Ecto neural progenitor cell (in vitro differentiated cells): ENCODE measurements around the gene ZNF318.
"Not testable (repeated sequence)": the region's sequence is repeated elsewhere in the genome, so short reads cannot be mapped to it uniquely, and the experiment has no call there.

ENCODE experiments used
- DNase-seq: peaks from one replicate; pipeline ENCODE4 v3.0.0-alpha.2; 2018; ENCODE audit warnings: low spot score

ZNF318 gene

DNA sequence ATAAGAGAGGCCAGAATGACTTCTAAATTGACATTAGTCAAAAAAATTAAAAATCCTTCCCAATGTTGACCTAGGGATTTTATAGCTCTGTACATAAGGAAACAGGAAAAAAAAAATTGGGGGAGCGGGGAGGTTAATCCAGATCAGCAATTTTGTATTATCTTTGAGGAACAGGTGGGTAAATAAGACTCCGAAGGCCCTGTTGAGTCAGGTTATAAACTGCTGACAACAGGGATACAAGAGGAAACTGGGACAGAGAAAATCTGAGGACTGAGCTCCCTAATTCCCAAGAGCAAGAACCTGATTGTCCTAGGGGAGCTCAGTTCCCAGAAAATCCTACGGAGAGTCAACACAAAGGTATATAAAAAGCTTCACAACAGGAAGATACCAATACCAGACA is 34.0 kb downstream of the ZNF318 start:
- no peak for DNase-seq

DNA sequence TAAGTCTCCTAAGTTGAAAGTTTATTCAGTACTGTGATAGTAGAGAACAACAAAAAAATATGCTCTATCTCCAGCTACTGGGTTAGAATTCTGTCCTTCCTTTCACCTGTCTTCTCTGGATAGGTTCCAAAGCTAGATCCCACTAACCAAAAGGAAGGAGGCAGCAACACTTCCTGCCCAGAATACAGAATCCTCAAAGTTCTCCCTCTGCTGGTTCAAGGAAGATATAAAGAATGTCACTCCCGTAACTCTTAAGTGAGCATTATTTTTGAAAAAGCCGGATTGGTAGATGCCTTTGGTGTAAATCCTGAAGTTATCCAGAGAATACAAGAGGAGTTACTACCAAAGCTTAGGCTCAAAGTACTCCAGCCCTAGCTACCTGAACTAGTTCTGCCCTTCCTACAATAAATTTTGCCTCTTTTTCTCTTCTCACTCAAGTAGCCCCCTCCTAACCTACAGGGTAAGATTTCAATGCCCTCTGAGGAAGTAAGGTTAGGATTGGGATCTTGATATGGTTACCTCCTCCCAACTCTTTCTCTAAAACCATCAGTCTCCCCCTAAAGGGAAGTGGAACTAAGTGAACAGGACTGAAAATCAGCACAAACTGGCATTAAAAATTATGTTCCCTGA is 34.9 kb downstream of the ZNF318 start:
- no peak for DNase-seq

DNA sequence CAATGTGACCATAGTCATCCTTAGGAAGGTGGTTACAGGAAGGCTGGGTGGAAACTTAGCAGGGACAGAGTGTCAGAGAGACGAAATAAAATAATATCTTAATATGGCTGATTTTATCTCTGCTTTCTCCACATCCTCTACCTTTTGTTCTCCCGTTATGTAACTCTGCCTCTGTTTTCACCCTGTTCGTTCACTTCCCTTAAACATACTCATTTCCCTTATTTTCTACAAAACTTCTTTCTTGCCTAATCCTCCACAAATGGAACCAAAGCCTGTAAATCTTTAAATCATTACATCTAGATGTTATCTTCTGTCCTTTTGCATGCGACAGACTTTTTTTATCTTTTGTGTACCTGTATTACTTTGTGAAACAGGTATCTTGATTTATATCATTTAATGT is 37.6 kb downstream of the ZNF318 start:
- no peak for DNase-seq

DNA sequence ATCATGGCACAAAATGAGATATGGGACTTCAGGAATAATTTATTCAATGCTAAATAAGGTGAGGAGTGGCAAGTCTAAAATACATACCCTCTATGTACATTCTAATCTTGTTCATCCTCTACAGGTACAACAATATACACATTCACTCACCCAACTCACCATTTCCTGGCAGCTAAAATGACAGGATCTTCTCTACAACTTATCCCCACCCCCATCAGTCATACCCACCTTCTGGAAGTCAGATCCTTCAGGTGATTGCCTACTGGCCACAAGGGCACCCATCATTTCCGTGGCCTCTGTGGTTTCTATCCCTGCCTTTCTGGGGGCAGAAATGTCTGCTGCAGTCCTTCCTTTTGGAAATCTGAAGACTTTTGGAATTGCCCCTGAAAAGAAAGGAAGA is 38.0 kb downstream of the ZNF318 start:
- DNase-seq: no peak

DNA sequence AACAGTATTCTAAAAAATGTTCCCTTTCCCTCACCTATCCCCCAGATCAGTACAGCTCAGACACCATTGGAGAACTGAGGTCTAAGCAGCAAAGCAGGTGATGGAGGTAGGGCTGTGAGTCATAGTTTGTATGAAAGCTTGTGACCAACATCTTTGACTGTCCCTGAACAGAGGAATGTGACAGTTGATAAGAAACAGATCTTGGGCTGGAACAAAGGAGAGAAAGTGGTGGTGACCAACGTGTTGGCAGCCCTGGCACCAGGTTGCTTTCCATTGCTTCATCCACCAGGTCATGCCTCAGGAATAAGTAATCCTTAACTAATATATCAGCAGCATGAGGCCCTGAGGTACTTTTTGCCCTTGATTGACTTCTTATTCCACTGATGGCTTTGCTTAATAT is 40.9 kb downstream of the ZNF318 start:
- no peak for DNase-seq

DNA sequence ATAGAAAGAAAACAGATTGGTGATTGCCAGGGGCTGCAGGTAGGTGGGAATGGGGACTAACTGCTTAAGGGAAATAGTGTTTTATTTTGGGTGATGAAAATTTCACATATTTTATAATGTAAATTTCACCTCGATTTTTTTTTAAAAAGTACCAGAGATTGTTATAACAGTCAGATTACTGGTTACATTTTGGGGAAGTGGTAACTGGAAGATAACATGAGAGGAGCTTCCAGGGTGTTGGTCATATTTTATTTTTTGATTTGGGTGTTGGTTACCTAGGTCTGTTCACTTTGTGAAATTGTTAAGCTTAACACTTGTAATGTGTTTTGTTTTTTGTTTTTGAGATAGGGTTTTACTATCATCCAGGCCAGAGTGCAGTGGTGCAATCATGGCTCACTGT is 43.6 kb downstream of the ZNF318 start:
- no peak for DNase-seq

DNA sequence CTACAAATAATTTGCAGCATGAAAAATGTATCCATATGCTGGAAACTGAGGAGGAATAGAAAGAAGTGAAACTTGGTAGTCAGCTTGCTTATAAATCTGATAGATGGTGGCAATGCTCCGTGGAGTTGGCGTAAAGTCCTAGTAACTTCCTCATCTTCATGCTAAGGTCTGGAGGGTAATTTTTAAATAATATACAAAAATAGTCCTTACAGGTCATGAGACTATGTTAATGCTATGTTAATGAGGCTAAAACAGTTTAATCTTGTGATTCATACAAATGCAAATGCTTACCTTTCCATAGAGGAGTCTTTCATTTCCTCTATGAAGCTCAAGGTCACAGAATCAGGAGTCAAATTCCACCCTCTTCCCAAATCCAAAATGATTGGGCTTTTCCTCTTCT is 51.4 kb downstream of the ZNF318 start:
- no peak for DNase-seq

DNA sequence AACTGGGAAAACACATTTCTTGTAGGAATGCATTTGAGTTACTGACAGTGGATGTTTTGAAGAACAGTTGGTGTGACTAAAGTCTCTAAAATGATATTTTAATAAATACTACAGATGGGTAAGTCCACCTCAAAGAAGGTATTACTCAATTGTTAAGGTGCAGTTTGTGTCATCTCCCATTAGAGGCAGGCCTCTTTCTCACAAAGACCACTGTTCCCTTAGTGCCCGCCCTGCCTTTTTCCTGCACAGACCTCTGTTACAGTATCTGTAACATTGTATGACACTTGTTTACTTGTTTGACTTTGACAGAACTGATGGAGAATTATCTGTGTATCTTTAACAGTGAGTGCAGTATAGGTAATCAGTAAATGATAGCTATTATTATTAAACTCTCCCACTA is 55.6 kb downstream of the ZNF318 start:
- DNase-seq: no peak

DNA sequence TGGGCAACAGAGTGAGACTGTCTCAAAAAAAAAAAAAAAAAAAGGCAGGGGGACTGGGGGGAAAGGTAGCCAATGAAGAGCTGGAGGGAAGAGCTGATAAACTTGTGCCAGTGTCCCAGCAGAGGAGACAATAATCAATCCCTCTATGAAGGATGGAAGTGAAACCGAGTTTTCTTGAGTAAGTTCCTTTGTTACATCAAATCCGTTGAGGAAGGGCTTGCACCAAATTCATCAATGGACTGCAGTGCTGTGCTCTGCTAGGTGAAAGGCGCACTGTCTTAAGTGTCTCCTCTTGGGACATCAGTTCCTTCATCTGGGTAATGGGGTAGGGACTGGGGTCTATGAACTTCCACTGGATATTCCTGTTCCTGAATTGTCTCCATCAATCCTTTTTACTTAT is 57.8 kb downstream of the ZNF318 start:
- no peak for DNase-seq

DNA sequence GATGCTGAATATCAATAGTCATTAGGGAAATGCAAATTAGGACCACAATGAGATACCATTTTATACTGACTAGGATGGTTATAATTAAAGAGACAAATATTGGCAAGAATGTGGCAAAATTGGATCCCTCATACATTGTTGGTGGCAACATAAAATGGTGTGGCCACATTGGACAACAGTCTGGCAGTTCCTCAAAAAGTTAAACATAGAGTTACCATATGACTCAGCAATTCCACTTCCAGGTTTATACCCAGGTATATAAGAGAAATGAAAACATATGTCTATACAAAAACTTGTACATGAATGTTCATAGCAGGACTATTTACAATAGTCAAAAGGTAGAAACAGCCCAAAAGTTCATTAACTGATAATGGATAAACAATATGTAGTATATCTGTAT is 58.8 kb downstream of the ZNF318 start:
- DNase-seq: no peak

DNA sequence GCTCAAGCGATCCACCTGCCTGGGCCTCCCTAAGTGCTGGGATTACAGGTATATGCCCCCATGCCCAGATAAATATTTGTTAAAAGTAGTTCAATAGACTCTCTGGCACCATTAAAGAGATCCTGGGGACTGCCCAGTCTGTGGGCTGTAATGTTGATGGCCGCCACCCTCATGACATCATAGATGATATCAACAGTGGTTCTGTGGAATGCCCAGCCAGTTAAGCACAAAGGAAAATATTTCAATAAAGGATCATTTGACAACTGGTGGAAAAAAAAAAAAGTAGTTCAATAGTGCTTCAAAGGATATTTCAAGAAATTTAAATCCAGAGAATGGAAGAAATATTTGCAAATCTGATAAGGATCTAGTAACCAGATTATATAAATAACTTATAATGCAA is 59.3 kb downstream of the ZNF318 start:
- no peak for DNase-seq

DNA sequence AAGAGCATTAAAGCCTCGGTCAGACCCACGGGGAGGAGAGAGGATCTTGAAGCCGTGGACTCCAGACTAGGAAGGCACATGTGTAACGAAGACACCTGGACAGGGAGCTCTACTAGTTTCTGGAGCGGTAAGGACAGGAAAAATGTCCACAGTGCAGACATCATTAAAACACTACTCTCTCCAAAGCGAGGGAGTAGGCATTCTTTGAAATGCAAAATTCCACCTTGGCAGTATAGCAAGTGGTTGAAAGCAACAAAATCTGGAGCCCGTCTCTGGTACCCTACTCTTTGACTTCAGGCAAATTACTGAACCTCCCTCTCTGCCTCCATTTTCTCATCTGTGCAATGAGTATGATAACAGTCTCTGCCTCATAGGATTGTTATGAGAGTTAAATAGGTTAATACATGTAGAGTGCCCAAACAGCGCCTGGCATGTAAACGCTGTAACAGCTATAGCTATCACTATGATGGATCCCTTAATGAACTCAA is 60.4 kb downstream of the ZNF318 start:
- DNase-seq: no peak

DNA sequence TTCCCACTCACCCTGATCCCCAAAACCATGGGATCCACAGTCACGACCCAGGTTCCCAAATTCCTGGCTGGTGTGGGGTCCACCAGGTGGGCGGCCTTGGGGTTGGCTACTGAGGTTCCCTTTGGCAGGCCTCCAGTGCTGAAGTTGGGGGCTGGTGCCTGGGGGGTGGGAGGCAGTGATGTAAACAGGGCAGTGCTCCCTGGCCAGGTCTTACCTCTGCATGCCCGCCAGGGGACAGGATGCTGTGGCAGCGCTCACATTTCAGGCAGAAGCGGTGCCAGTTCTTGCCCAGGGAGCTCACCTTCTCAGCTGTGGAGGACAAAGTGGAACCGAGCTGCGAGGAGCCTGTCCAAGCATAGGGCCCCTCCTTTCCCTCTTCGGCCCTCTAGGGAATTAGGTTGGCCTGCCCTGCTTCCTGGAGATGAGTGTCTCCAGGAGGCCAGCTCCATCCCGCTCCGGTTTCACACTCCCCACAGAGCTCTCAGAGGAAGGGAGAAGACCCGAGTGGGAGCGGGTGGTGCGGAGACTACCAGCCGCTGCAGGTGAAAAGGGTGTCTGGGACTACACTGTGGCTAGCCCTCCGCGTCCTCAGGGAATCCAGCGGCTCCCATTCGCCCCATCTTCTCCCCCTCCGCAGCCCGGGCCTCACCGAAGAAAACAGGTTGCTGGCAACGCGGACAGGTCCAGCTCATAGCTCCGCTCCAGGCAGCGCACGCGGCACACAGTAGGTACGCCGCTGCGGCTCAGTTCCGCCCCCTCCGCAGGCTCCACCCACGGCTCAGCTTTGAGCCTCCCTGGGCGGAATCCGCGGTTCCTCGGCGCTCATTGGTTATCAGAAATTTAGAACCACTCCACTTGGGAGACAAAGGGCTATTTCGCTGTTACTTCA is 61.1 kb downstream of the ZNF318 start, which contains the start of gene CRIP3:
Gene CRIP3, minus strand, starts transcription at position 726 of the 889 bp plus-strand sequence. Its CDS starts 34 bp downstream, at position 692.
- DNase-seq: peak; percentile 83

DNA sequence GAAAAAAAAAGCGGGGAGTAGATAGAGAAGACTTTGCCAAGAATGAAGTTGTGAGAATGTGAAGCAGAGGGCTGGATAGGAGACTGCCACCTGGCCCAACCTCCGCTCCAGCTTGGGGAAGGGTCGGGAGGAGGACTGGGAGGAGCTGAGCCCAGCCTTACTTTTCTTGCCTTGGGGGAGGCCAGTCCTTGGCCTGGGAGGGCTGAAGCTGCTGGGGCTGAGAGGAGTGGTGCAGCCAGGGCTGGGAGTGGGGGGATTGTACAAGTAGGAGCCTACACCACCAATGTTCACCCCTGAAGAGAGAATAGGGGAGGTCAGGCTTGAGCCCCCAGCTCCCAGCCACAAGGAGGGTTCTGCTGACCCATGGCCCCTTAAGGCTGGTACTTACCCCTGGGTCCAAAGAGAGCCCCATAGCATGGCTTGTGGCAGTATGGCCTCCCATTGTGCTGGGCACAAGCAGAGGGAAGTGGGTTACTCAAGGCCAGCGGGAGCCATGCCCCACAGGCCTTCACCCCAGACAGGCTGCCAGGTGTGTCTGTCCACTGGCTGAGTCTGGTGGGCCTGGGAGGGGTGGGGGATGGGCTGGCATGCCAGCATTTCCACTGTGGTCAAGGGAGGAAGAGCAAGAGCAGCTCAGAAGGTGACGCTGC is 61.9 kb downstream of the ZNF318 start:
- no peak for DNase-seq

DNA sequence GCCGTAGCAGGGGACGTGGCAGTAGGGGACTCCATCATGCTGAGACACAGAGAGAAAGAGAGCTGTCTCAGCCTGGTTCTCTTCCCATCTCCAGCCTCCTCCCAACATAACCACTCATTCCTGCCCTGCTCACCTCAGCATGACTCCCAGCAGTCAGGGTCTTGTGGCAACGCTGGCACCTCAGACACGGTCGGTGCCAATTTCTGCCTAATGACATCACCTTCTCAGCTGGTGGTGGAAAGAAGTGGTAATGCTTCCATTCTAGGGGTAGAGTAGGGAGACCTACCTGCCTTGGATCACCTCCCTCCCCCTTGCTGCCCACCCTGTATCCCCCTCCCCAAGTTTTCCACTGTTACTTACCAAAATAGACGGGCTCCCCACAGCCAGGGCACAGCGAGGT is 63.4 kb downstream of the ZNF318 start:
- DNase-seq: no peak

DNA sequence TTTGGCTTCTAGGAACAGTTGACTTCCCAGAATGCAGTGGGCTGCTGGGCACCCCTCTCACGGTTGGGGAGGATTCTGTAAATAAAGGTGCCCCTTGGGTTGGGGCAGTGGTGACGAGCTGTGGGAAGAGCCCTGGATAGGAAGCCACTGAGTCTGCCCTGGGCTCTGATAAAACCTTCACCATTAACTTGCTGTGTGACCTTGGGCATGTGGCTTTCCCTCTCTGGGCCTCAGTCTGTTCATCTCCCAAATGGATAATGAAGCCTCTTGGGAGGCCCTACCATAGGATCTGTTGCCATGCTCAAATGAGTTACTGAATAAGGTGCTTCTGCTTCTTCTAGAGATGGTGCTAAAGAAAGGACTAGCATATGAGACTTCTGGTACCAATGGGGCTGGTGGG is 64.6 kb downstream of the ZNF318 start:
- DNase-seq: no peak

DNA sequence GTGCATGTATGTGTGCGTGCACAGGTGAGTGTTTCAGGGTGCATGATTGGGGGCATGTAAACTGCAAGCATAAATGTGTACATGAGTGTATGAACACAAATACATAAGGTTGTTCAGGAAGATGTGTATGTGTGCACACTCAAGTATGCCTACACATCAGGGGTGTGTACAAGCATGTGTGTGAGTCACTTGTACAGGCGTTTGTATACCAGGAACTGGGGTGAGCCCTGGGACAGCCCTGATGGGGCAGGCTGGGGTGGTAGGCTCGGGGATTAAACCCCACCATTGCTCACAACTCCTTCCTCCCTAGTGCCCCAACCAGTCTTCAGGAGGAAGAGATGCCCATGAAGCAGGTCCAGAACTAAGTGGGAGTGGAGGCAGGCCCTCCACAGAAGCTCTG is 65.1 kb downstream of the ZNF318 start:
- DNase-seq: no peak

DNA sequence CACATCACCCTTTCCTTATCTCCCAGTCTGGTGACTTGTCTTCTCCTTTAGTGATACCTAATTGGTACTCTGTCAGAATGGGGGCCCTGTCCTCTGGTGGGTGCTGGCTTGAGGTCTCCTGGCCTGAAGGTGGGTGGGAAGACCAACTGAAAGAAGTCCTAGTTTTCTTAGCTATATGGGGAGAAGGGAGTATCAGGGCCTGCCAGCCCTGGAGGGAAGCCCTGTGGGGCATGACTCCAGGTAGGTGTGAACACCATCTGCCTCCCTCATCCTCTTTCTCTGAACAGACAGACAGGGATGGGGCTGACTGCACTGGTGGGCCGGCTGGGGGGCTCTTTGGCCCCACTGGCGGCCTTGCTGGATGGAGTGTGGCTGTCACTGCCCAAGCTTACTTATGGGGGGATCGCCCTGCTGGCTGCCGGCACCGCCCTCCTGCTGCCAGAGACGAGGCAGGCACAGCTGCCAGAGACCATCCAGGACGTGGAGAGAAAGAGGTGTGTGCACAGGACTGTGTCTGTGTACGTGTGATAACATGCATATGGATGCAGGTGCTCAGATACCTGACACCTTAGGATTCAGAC is 65.6 kb downstream of the ZNF318 start:
- DNase-seq: no peak

DNA sequence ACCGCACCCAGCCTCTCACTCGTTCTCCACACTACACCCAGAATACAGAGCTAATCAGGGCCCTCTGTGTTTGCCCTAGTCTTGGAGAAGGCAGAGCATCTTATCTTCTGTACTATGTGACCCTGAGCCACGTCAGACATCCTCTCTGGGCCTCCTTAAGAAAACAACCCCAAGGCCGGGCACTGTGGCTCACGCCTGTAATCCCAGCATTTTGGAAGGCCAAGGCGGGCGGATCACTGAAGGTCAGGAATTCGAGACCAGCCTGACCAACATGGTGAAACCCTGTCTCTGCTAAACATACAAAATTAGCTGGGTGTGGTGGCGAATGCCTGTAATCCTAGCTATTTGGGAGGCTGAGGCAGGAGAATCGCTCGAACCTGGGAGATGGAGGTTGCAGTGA is 66.4 kb downstream of the ZNF318 start:
- not testable (repeated sequence) for DNase-seq

DNA sequence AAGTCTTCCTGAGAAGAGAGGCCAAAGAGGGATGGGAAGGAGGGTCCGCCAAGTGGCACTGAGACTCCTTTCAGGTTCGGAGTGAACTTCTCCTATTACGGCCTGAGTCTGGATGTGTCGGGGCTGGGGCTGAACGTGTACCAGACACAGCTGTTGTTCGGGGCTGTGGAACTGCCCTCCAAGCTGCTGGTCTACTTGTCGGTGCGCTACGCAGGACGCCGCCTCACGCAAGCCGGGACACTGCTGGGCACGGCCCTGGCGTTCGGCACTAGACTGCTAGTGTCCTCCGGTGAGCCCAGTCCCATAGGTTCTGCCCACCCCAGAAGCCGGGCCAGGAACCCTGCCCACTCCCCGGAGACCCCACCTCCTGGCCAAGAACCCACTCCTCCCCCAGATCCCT is 67.3 kb downstream of the ZNF318 start:
- DNase-seq: no peak

DNA sequence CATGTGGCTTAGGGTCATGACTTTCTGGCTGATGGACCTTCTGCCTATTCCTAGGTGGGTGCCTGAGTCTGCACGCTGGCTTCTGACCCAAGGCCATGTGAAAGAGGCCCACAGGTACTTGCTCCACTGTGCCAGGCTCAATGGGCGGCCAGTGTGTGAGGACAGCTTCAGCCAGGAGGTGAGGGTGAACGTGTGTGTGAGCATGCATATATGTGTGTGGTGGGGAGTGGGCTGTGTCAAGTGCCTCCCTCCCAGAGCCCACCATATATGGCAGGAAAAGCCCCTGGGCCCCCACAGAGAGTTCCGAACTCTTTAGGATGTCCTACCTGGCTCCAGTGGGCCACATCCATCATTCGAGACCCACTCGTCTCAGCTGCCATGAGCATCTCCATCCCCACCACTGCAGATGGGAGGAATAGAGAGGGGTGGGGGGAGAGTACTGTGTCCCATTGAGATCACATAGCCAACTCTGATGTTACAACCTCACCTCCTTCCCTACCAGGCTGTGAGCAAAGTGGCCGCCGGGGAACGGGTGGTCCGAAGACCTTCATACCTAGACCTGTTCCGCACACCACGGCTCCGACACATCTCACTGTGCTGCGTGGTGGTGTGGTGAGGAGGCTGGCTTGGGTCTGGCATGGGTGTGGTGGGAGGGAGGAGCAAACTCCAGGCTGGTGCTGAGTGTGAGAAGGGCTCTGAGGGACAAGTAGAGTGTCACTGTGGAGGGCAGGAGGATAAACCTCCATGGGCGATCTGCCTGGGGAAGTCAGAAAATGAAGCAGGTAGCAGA is 68.2 kb downstream of the ZNF318 start:
- DNase-seq: no peak
